GM21723 (cell line): ENCODE data around the gene GRIN3B.
A peak's percentile ranks its signal among the peaks of the same experiment; 100 is the strongest.
"Not testable (repeated sequence)": the region's sequence is repeated elsewhere in the genome, so short reads cannot be mapped to it uniquely, and the experiment has no call there.

ENCODE experiments used
- ATAC-seq: cut with Tn5 transposase; IDR thresholded peaks from one replicate; pipeline ENCODE4 v1.9.1; 2021; ENCODE audit warnings: mild to moderate bottlenecking, moderate library complexity; ENCODE audit not compliant: unreplicated experiment

Gene GRIN3B, protein sequence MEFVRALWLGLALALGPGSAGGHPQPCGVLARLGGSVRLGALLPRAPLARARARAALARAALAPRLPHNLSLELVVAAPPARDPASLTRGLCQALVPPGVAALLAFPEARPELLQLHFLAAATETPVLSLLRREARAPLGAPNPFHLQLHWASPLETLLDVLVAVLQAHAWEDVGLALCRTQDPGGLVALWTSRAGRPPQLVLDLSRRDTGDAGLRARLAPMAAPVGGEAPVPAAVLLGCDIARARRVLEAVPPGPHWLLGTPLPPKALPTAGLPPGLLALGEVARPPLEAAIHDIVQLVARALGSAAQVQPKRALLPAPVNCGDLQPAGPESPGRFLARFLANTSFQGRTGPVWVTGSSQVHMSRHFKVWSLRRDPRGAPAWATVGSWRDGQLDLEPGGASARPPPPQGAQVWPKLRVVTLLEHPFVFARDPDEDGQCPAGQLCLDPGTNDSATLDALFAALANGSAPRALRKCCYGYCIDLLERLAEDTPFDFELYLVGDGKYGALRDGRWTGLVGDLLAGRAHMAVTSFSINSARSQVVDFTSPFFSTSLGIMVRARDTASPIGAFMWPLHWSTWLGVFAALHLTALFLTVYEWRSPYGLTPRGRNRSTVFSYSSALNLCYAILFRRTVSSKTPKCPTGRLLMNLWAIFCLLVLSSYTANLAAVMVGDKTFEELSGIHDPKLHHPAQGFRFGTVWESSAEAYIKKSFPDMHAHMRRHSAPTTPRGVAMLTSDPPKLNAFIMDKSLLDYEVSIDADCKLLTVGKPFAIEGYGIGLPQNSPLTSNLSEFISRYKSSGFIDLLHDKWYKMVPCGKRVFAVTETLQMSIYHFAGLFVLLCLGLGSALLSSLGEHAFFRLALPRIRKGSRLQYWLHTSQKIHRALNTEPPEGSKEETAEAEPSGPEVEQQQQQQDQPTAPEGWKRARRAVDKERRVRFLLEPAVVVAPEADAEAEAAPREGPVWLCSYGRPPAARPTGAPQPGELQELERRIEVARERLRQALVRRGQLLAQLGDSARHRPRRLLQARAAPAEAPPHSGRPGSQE

DNA sequence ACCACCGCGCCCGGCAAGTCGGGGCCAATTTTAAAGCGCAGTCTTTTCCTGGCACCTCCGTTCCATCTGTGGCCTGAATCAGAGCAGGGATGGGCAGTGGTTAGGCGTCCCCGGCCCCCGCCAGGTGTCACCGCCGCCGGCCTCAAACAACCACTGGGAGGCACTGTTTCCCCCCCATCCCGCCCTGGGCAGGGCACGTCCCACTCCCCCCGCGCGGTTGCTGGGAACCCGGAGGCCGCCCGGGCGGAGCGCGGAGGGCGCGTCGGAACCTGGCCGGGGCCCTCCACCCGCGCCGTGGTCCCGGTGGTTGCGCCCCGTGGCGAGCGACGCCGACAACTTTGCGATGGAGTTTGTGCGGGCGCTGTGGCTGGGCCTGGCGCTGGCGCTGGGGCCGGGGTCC, at the start of gene GRIN3B:
TSS of gene GRIN3B (plus strand) at position 325 of the 400 bp plus-strand sequence. CDS start at position 344, 19 bp downstream.
- no peak for ATAC-seq

DNA sequence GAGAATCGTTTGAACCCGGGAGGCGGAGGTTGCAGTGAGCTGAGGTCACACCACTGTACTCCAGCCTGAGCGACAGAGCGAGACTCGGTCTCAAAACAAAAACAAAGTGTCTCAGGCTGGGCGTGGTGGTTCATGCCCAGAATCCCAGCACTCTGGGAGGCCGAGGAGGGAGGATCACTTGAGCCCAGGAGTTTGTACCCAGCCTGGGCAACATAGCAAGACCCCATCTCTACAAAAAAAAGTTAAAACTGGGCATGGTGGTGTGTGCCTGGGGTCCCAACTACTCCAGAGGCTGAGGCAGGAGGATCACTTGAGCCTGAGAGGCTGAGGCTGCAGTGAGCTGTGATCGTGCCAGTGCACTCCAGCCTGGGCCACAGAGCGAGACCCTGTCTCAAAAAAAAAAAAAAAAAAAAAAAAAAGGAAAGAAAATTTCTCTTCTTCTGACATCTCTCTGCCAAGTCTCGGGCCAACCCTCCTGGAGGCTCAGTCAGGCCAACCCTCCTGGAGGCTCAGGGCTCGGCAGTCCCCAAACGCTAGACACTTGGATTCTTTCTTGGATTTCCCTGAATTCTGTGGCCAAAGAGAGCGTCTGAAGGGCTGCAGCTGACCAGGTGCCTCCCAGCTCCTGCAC, 48.1 kb upstream of the GRIN3B start:
- no peak for ATAC-seq

DNA sequence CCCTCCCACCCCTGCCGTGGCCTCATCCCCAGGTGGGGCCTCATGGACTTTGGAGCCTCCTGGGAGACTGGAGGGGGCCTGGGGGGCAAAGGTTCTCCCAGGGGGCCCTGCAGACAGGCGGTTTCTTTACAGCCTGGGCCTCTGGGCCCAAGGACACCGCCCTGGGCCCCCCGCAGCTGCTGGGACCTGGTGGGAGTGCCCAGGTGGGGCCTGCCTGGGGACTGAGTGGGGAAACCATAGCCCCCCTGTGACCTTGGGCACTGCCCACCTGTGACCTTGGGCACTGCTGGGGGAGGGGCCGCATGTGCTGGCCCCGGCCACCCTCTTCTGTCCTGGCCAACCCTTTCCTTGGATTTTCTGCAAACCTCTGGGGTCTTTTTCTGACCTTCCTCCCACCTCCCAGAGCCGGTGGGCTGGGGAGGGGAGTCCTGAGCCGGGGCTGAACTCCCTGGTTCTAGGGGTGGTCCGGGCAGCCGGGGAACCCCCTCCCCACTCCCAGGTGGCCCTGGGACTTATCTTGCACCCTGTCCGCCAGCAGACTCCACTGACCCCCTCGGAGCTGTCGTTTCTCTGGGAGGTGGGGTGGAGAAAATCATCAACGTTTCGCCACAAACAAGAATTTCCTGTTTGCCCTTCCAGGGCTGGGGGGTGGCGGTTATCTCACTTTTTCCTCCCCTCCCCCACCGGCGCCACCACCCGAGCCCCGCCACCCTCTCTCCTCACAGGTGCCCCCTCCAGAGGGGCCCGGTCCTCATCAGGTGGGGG, 47.4 kb upstream of the GRIN3B start:
- no peak for ATAC-seq

DNA sequence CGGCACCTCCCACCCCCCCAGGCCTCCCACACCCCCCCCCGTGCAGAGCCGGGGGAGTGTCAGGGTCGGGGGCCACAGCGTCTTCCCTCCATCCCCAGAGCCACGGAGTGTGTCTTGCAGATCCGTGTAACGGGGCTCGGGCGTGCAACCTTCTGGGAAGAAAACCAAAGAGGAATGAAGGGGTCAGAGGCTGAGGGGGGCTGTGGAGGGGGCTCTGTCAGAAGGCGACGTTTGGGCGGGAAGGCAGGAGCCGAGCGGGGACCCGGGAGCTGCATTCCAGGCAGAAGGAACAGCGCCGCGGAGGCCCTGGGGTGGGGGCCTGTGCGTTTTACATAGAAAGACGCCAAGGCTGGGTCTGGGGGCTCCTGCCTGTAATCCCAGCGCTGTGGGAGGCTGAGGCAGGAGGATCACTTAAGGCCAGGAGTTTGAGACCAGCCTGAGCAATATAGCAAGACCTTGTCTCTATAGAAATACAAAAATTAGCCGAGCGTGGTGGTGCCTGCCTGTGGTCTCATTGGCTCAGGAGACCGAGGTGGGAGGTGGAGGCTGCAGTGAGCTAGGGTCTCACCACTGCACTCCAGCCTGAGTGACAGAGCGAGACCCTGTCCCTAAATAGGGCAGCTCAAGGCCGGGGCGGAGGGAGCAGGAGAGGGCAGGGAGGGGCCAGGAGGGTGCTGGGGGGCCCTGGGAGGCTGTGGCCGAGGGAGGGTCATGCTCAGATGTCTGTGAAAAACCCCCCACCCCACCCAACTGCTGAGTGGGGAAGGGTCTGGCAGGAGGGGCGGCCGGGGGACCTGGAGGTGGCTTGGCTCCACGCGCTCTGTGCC, 46.6 kb upstream of the GRIN3B start:
- no peak for ATAC-seq

DNA sequence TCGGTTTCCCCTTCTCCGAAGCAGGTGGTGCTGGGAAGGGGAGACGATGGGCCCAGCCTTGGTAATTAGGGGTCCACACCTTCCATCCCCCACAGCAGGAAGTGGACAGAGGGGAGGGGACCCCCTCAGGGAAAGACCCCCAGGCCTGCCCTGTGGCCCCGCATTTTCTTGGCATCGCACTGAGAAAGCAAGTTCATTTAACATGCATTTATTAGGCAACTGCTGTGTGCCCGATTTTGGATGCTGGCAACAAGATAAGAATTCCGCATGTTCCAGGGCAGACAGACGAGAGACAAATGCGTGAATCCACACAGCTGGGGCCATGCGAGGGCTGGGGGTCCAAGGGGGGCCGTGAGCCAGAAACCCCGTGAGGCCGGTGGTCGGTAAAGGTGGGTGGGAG, 45.9 kb upstream of the GRIN3B start:
- no peak for ATAC-seq

DNA sequence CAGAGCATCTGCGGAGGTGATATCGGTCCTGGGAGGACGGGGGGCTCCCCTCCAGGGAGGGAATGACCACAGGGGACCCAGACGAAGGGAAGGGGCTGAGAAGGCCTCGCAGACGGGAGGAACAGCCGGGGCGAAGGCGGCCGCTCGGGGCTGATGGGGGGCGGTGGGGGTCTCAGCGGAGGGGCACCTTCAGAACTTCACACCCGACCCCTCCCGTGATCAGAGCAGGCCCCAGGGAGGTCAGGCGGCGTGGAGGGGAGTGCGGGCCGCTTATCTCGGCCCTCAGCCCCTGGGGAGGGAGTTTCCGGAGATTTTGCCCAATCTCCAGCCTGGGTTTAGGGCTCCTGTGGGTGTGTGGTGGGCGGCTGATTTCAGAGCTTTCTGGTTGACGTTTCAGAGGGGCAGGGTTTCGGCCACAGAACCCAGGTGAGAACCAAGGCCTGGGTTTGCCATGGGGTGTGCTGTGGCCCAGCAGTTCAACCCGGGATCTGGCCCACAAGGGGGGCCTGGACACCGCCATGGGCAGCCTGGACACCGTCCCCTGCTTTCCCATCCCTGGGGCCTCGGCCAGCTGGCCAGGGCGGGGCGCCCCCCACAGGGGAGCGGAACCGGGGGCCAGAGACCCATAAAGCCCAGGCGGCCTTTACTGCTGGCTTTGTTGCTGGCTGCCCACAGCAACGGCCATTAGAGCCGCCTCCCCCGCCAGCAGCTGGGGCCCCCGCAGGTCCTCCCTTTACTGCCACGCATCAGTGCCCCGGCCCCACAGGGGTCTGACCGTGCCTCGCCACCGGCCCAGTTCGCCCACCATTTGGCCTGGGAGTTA, 45.3 kb upstream of the GRIN3B start:
- ATAC-seq: peak; percentile 49

DNA sequence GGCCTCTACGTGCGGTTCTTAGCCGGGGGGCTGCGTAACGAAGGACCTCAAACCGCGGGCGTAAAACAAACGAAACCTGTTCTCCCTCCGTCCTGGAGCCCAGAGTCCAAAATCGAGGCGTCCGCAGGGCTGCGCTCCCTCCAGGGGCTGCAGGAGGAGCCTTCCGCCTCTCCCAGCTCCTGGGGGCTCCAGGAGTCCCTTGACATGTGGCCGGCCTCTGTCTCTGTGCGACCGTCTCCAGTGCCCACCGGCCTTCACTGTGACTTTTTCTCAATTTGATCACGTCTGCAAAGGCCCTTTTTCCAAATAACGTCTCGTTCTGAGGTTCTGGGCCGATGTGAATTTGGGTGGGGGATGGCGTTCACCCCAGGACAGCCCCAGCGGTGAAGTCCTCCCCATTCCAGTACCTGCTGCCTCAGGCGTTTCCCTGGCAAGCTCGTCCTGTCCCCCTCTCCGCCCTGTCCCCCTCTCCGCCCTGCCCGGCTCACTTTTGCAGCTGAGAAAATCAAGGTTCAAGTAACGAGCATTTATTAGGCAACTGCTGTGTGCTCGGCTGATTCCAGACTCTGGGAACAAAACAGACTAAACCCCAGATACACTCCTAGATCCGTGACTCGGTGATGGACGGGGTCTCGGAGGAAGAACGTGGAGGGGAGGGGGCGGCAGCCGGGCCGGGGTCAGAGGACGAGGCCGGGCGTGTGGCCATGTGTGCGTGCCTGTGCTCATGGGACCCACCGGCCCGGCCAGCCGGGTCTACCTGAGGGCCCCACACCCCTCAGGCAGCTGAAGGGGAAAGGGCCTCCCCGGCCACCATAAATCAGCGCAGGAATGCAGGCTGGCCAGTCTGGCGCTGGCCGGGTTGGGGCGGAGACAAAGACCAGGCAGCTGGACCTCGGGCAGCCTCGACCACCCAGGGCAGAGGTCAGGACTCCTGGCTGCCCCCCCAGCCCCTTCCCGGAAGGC, 44.1 kb upstream of the GRIN3B start:
- ATAC-seq: no peak

DNA sequence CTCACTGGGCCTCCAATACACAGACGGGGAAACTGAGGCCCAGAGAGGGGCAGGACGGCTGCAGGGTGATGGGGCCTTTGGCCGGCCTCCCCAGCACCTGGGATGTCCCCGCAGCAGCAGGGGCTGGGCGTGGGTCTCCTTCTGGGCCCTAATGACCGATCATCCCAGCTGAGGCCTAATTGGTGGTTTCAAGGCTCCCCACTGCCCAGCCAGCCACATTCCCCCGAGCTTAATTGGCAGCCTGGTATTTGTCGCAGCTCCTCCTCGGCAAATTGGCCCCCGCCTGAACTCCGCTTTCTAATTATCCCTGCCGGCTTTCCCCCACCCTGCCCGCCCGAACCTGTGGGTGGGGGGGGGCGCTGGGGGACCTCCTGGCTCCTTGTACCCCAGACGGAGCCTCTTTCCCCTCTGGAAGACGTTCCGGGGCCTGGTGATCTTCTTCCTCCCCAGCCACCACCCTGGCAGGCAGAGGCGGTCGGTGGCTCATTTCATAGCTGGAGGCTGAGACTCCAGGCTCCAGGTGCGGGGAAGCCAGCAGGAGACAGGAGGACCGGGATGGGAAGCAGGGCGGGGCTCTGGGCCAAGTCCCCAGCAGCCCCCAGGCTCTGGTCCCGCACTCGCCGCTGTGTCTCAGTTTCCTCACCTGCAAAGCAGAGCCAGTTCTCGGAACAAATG, 43.3 kb upstream of the GRIN3B start:
- ATAC-seq: no peak

DNA sequence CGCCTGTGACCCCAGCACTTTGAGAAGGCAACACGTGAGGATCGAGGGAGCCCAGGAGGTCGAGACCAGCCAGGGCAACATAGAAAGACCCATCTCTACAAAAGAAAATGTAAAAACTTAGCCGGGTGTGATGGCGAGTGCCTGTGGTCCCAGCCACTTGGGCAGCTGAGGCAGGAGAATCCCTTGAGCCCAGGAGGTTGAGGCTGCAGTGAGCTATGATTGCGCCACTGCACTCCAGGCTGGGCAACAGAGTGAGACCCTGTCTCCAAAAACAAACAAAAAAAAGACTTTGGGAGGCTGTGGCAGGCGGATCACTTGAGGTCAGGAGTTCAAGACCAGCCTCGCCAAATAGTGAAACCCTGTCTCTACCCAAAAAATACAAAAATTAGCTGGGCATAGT, 42.6 kb upstream of the GRIN3B start:
- ATAC-seq: not testable (repeated sequence)

DNA sequence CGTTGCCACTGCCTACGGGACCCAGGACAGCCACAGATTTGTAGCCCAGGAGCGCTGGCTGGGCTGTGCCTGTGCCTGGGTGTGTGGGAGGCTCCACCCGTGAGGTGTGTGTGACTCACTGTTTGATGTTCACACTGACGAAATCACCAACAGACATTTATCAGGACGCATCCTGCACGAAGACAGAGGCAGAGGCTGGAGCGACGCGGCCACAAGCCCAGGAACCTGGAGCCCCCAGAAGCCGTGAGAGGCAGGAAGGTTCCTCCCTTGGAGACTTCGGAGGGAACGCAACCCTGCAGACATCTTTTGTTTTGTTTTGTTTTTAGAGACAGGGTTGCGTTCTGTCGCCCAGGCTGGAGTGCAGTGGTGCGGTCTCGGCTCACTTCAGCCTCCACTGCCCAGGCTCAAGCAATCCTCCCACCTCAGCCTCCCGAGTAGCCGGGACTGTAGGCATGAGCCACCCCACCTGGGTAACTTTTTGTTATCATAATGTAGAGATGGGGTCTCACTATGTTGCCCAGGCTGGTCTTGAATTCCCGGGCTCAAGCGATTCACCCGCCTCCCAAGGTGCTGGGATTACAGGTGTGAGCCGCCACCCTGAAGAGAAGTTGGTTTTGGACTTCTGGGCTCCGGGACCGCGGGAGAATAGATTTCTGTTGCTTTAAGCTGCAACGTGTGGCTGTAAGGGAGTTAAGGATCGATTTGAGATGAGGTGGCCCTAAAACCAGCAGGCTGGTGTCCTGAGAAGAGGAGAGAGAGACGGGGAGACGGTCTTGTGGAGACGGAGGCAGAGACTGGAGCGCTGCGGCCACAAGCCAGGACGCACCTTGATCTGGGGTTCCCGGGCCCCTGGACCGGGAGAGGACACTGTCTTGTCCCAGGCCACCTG, 41.0 kb upstream of the GRIN3B start:
- ATAC-seq: no peak

DNA sequence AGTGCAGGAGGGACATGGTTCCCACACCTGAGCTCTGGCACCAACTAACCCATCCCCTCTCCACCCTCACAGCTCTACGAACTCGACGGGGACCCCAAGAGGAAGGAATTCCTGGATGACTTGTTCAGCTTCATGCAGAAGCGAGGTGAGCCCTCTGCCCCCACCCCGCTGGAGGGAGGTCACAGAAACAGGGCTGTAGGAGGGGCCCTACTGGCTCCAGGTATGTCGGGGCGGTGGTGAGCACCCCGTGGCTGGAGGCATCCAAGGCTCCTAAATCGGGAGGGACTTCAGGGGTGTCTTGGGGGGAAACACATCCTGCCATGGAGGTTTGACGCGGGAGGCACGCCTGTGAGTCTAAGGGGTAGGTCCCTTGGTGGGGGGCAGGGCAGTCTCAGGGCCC, 40.2 kb upstream of the GRIN3B start:
- ATAC-seq: no peak

DNA sequence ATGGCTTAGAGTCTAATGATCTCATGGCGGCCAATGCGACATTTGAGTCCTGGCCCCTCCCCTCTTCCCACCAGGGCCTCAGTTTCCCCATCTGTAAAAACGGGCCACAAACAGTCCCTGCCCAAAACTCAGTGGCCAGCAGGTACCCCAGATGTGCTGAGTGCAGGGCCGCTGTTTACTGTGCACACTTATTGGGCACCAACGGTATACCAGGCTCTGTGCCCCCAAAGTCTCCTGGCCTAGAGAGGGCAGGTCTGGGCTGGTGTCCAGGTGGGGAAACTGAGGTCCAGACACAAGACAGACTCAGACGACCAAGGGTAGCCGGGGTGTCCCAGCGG, 39.6 kb upstream of the GRIN3B start:
- no peak for ATAC-seq

DNA sequence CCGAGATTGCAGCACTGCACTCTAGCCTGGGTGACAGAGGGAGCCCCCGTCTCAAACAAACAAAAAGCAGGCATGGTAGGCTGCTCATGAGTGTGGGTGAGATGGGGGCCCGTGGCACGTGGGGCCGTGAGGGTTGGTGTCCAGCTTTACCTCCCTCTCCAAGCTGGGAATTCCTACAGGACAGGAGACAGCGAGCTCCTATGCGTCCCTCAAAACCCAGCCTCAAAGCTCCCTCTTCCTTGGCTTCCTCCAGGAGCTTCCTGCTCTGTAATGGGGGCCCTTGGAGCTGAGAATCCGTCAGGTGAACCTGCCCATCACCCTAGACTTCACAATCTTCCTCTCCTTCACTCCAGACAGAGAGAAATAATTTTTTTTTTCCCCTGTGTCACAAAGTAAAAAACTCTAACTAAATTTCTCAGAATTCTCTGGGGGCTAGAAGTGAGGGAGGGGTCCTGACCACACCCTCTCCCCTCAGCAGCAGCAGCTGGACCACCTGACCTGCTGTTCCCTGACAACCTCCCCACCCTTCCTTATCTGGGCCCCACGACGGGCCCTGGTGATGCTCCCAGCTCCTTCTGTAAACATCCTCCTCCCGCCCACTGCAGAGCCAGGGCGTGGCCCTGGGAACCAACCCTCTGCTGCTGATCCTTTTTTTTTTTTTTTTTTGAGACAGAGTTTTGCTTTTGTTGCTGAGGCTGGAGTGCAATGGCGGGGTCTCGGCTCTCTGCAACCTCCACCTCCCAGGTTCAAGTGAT, 38.2 kb upstream of the GRIN3B start:
- no peak for ATAC-seq

DNA sequence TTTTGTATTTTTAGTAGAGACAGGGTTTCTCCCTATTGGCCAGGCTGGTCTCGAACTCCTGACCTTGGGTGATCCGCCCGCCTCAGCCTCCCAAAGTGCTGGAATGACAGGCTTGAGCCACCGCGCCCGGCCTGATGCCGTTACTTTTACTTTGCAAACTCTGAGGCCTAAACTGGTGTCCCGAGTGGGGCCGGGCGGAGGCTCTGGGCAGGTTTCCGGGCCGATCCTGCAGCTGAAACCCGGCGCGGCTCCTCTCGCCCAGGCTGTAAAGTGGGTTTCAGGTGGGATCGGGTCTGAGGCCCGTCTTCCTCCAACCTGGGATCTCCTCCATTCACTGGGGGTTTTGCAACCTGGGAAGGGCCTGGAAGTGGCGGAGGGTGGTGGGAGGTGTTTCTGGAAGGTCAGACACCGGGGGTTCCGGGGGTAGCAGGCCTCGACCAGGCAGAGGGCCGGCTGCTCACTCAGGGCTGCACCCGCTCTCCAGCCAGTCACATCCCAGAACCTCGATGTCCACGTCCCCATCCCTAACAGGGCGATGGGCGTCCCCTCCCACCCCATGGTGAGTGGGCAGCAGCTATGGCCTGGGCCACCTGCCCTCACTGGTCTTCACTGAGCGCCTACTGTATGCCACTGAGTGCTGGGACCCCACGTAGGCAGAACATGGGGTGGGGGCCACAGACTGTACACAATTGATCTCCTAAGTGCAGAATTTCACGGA, 37.4 kb upstream of the GRIN3B start:
- ATAC-seq: no peak

DNA sequence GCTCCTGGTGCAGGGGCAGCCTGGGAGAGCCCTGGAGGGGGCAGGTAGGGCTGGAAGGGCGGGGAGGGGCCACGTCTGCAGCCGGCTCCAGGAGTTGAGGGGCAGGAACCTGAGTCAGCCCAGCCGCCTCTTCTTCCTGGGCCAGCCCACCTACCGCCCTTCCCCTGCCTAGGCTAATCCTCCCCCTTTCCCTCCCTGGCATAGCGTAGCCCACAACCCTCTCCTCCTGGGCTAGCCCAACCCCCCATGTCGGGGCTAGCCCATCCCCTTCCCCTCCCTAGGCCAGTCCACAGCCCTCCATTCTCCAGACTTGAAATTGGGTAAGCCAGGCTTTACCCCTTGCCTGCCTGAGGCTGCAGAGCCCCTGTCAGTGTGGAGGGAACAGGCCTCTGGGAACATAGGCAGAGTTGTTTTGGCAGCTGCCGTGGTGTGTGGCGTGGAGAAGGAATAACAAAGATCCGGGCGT, 36.7 kb upstream of the GRIN3B start:
- no peak for ATAC-seq
